ENCODE data around the gene TBC1D9.

DNA sequence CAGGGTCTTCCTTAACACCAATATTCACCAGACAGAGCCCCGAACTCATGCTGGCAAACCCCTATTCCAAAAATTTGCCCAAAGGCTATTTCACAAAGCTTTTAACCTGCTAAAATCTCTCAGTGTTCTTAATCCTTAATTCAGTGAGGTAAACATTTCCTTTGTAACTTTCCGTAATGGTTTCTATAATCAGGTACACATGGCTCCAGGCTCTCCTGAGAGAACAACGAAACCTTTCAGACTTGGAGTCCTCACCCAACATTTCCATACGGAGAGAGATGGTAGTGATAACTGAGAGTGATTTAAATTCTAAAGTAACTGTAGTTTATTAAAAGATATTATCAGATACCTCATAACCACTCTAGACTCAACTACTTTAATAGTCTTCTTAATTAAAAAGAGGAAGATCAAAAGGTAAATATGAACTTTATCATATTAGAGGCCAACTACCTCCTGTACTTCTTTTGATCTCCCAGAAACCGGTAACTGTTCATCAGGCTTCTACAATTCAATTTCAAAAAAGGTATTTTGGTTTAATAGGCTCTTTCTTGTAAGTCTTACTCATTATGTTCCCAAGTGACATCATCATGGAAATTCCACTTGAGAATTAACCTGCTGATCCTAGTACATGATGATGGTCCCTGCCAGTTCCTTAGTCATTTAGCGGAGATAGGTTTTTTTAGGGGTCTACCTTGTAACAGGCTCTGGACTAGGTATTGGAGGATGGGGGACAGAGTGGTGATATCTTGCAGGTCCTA lies 96.1 kb downstream of the TBC1D9 start:
- TF ChIP-seq, protein P1, sequence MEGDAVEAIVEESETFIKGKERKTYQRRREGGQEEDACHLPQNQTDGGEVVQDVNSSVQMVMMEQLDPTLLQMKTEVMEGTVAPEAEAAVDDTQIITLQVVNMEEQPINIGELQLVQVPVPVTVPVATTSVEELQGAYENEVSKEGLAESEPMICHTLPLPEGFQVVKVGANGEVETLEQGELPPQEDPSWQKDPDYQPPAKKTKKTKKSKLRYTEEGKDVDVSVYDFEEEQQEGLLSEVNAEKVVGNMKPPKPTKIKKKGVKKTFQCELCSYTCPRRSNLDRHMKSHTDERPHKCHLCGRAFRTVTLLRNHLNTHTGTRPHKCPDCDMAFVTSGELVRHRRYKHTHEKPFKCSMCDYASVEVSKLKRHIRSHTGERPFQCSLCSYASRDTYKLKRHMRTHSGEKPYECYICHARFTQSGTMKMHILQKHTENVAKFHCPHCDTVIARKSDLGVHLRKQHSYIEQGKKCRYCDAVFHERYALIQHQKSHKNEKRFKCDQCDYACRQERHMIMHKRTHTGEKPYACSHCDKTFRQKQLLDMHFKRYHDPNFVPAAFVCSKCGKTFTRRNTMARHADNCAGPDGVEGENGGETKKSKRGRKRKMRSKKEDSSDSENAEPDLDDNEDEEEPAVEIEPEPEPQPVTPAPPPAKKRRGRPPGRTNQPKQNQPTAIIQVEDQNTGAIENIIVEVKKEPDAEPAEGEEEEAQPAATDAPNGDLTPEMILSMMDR (IDR thresholded peaks at IDR 0.05) = no peak
- no peak for TF ChIP-seq POLR2A (IDR thresholded peaks at IDR 0.05)
